H1 (cell line): ENCODE results near the gene CENPV. TPM values are rescaled to one million over a fixed set of nuclear protein-coding genes. Genes with fewer than 3 reads are reported as not detected.

Experiments
- BCL11A ChIP-seq, 2 experiments: IDR thresholded peaks; one replicate each; pipeline ENCODE4 v1.6.1; 2011; ENCODE audit warnings: low read depth in 2 of 2, low read length in 2 of 2, mild to moderate bottlenecking in 2 of 2
- RAD21 ChIP-seq, 2 experiments: IDR thresholded peaks in 1 of 2; conservative IDR thresholded peaks in 1 of 2; 2 replicates each; pipeline ENCODE4 v1.6.1; 2011; ENCODE audit warnings: low read depth in 2 of 2, low read length in 2 of 2, improper control_type of control experiment in 1 of 2, inconsistent platforms in 1 of 2, mild to moderate bottlenecking in 1 of 2, moderate library complexity in 1 of 2
- RBBP5 ChIP-seq: IDR thresholded peaks from 2 replicates; pipeline ENCODE4 v1.7.1; 2012; ENCODE audit warnings: low read depth, mild to moderate bottlenecking, inconsistent platforms, low read length, moderate library complexity, borderline replicate concordance
- SRF ChIP-seq: IDR thresholded peaks from 2 replicates; pipeline ENCODE4 v1.6.1; 2011; ENCODE audit warnings: mild to moderate bottlenecking, low read depth, low read length, moderate library complexity
- SUZ12 ChIP-seq: fragments of 200-600 bp; sonication (generic); IDR thresholded peaks from 2 replicates; pipeline ENCODE4 v1.6.1; 2012; ENCODE audit warnings: mild to moderate bottlenecking, inconsistent platforms, low read length, moderate library complexity, mixed read lengths
- polyA plus RNA-seq, 7 experiments: library from polyadenylated mRNA; depleted of rRNA in 3 of 7; stranded (reverse) in 5 of 7; unstranded in 2 of 7; fragments of >200 nt in 5 of 7; fragments of 200-250 nt in 2 of 7; gene quantifications; 1 replicate in 5 of 7; 2 replicates in 1 of 7; 4 replicates in 1 of 7; pipeline versions ENCODE4 v1.2.1 to v1.2.3, GENCODE V29; 2011 to 2013; ENCODE audit warnings: missing spikeins in 2 of 7, mixed read lengths in 2 of 7
- total RNA-seq: library from RNA; stranded (reverse); fragmentation: NEBNext Ultra II Directional; extraction: Animal tissue kit (Norgen Biotek cat#: 25700); gene quantifications from 2 replicates; pipeline ENCODE4 v1.2.1, GENCODE V29; 2021

The CENPV gene
- total and polyA plus RNA-seq, 2 of the 8 experiments (the other 6 are each of a cell fraction or from before 2014, with no cell fraction given) = 249 to 260 TPM

GRCh38 chr17:16301963-16302855 is 51.1 kb downstream of the CENPV start (continued):
- TF ChIP-seq RBBP5 (no peak), RAD21 (IDR thresholded peaks at IDR 0.05 in 1 of 2, conservative IDR thresholded peaks at IDR 0.05 in 1 of 2; ENCODE audit: low read depth in 2 of 2, low read length in 2 of 2) (no peak), BCL11A (IDR thresholded peaks at IDR 0.05; ENCODE audit: low read depth in 2 of 2, low read length in 2 of 2) (no peak), SRF (no peak), SUZ12 (no peak)
